NCI-H82 treated with DMSO at 0.1 percent for 48 hours (cell line): ENCODE data around the gene ZSWIM8.
"Not testable (repeated sequence)": the region's sequence is repeated elsewhere in the genome, so short reads cannot be mapped to it uniquely, and the experiment has no call there.

Experiments used
- DNase-seq: peaks from one replicate; lab custom pipeline; 2025; ENCODE audit not compliant: unreplicated experiment; lab: John Stamatoyannopoulos, UW

ZSWIM8 gene

GRCh38 chr10:73814896-73815718, 29.7 kb downstream of the ZSWIM8 start:
- DNase-seq = no peak

- no peak for DNase-seq
Observed at GRCh38 chr10:73815719-73816030, 30.3 kb downstream of the ZSWIM8 start.

- DNase-seq = no peak
Observed at GRCh38 chr10:73816917-73817729, 31.7 kb downstream of the ZSWIM8 start.

- no peak for DNase-seq
Observed at GRCh38 chr10:73817826-73818225, 32.4 kb downstream of the ZSWIM8 start.

GRCh38 chr10:73818402-73818801, 33.0 kb downstream of the ZSWIM8 start:
- no peak for DNase-seq

- DNase-seq = no peak
Observed at GRCh38 chr10:73819081-73819480, 33.7 kb downstream of the ZSWIM8 start.

- no peak for DNase-seq
Observed at GRCh38 chr10:73819513-73820093, 34.2 kb downstream of the ZSWIM8 start.

- DNase-seq = no peak
Observed at GRCh38 chr10:73823391-73823790, 38.0 kb downstream of the ZSWIM8 start.

- DNase-seq = no peak
Observed at GRCh38 chr10:73824146-73824725, 38.8 kb downstream of the ZSWIM8 start.

- no peak for DNase-seq
Observed at GRCh38 chr10:73827346-73828089, 42.1 kb downstream of the ZSWIM8 start.

- DNase-seq = no peak
Observed at GRCh38 chr10:73828161-73828560, 42.8 kb downstream of the ZSWIM8 start.

GRCh38 chr10:73829090-73829489, 43.7 kb downstream of the ZSWIM8 start:
- DNase-seq = not testable (repeated sequence)

GRCh38 chr10:73836427-73836980, 51.1 kb downstream of the ZSWIM8 start:
- DNase-seq = no peak

- DNase-seq = no peak
Observed at GRCh38 chr10:73837072-73837471, 51.7 kb downstream of the ZSWIM8 start.

- no peak for DNase-seq
Observed at GRCh38 chr10:73838008-73838567, 52.7 kb downstream of the ZSWIM8 start.

- DNase-seq = no peak
Observed at GRCh38 chr10:73838827-73839226, 53.4 kb downstream of the ZSWIM8 start.

GRCh38 chr10:73839276-73839966, 54.0 kb downstream of the ZSWIM8 start:
- DNase-seq = no peak

- DNase-seq = no peak
Observed at GRCh38 chr10:73840056-73840402, 54.6 kb downstream of the ZSWIM8 start.

GRCh38 chr10:73840403-73841060, 55.1 kb downstream of the ZSWIM8 start:
- no peak for DNase-seq
